ENCODE data around the gene DNAH17.

DNA sequence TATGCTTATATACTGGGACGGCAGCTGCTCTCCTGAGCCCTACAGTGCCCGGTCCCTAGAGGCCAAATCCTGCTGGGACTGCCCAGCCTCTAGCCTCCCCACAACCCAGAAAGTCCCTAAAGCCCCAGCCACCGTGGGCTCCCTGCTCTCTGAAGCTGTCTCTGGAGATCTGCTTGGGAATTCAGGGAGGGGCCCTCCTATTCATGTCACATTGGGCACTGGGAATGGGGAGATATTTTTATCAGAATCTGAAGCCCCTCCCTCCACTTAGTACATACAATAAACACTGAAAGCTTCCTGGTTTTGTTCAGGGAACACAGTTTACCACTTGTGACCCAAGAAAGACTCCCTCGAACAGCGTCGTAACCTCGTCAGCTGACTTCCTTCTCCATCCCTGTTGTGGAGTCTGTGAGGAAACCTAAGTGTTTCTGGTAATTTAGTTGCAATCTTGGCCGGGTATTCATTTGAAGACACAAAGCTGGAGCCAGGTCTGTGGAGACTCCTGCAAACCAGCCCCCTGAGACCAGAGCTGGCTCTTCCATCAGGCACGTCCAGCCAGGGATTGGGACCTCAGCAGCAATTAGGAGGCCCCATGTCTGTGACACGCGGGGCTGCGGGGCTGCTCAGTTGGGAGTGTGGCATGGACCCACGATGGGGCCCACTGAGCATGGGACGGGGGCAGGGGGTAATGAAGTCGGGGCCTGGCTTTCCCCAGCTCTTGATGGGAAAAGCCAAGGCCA is 160.2 kb downstream of the DNAH17 start:
- TF ChIP-seq, protein P1, sequence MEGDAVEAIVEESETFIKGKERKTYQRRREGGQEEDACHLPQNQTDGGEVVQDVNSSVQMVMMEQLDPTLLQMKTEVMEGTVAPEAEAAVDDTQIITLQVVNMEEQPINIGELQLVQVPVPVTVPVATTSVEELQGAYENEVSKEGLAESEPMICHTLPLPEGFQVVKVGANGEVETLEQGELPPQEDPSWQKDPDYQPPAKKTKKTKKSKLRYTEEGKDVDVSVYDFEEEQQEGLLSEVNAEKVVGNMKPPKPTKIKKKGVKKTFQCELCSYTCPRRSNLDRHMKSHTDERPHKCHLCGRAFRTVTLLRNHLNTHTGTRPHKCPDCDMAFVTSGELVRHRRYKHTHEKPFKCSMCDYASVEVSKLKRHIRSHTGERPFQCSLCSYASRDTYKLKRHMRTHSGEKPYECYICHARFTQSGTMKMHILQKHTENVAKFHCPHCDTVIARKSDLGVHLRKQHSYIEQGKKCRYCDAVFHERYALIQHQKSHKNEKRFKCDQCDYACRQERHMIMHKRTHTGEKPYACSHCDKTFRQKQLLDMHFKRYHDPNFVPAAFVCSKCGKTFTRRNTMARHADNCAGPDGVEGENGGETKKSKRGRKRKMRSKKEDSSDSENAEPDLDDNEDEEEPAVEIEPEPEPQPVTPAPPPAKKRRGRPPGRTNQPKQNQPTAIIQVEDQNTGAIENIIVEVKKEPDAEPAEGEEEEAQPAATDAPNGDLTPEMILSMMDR (IDR thresholded peaks at IDR 0.05), result no peak
- no peak for TF ChIP-seq EZH2 (IDR thresholded peaks at IDR 0.05; ENCODE audit: borderline replicate concordance, insufficient read depth, low read depth, low read length, poor library complexity, severe bottlenecking)
